HG03025 (cell line): Measurements from ENCODE around the gene MPO.

Source experiments
- ATAC-seq: cut with Tn5 transposase; IDR thresholded peaks from one replicate; pipeline ENCODE4 v1.9.1; 2021; ENCODE audit warnings: mild to moderate bottlenecking, moderate library complexity; ENCODE audit not compliant: unreplicated experiment, low FRiP score

The MPO gene

DNA sequence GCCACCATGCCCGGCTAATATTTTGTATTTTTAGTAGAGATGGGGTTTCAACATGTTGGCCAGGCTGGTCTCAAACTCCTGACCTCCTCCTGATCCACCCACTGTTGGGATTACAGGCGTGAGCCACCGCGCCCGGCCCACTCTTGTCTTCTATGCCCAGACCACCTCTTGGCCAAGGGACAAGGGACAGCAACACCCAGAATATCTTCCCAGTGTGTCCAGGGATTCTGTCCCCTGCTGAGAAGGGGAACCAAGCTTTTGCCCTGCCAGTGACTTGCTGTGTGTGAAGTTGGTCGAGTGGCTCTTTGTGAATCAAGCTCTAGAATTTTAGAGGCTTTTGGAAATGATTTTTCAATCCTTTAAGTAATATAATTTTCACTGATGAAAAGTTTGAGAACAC, 1.7 kb upstream of the MPO start:
- ATAC-seq: no peak

DNA sequence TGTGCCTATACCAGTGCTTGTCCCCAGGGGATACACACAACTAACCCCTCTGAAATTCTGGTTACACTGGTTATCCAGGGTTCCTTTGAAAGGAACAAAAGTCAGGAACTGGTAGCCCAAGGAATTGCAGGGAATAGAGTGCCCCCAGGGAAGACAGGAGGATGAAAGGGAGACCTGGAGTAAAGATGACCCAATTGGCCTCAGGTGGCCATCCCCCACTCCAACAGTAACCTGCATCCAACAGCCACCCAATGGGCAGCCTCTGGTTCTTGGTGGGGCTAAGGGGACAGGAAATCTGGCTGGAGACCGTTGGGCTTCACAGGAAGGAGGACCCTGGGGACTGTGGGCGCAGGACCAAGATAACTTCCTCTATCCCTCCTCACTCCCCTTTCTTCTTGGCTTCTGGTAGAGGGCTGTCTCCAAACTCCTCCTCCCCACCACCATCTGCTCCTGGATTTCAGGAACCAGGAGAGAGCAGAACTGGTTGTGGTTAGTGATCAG, 826 bp upstream of the MPO start:
- ATAC-seq: no peak

GRCh38 chr17:58279736-58280479, 827 bp downstream of the MPO start:
- no peak for ATAC-seq

DNA sequence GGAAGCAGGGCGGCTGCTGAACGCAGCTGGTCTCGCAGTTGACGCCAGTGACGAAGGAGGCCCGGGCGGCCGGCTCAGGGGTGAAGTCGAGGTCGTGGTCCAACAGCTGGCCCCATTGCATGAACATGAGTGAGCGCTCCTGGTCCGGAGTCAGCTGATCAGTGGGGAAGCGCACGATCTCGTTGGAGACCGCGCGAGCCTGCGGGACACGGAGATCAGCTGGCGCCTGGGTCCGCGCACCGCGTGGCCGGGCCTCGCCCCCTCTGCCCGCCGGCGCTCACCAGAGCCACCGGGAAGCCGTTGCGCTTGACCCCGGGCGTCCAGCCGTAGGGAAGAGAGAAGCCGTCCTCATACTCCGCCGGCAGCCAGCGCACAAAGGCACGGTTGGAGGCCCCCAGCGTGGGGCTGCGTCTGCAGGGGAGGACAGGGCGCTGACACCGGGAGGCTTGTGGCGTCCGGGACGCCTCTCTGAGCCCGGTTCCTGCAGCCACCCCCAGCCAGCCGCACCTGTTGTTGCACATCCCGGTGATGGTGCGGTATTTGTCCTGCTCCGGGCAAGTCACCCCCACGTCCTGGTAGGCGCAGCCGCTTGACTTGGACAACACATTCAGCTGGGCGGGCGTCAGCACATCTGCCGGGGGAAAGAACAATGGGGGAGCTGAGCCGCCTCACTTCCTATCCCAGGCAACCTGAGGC, 1.6 kb downstream of the MPO start:
- ATAC-seq: no peak

GRCh38 chr17:58278661-58279015, 2.1 kb downstream of the MPO start:
- no peak for ATAC-seq

GRCh38 chr17:58277802-58278595, 2.7 kb downstream of the MPO start:
- ATAC-seq: no peak

GRCh38 chr17:58277107-58277801, 3.5 kb downstream of the MPO start:
- ATAC-seq: no peak

- no peak for ATAC-seq
Measured at GRCh38 chr17:58276423-58276822, 4.3 kb downstream of the MPO start.

GRCh38 chr17:58275417-58275816, 5.3 kb downstream of the MPO start:
- ATAC-seq: no peak

- no peak for ATAC-seq
Measured at GRCh38 chr17:58273453-58274104, 7.2 kb downstream of the MPO start.

GRCh38 chr17:58272367-58273280, 8.1 kb downstream of the MPO start:
- no peak for ATAC-seq

DNA sequence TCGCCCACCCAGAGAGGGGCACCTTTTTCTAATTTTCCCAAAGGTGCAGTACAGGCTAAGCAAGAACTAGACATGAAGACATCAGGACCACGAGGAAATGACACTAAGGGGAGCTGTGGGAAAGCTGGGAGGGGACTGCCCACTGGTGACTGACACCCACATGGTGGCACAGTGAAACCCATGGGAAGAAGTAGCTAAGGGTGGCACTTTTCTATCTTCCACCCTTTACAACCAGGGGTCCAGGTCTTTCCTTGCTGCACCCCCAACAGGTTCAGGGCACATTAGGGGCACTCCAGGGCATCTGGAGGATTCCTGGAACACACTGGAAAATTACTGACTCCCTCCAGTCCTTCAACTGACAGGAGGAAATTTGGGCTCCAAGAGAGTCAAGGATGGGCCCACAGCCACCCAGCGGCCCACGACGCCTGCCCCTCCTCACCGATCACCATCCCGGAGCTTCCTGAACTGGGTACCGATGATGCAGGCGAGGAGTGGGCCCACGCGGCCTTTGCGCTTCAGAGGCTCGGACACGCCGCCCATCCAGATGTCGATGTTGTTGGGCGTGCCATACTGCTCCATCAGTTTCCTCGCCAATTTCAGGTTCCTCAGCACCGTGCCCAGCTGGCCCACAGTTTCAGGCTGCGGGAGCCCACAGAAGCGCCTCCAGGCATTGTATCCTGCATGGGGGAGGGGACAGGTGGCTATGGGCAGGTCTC, 9.4 kb downstream of the MPO start:
- no peak for ATAC-seq

DNA sequence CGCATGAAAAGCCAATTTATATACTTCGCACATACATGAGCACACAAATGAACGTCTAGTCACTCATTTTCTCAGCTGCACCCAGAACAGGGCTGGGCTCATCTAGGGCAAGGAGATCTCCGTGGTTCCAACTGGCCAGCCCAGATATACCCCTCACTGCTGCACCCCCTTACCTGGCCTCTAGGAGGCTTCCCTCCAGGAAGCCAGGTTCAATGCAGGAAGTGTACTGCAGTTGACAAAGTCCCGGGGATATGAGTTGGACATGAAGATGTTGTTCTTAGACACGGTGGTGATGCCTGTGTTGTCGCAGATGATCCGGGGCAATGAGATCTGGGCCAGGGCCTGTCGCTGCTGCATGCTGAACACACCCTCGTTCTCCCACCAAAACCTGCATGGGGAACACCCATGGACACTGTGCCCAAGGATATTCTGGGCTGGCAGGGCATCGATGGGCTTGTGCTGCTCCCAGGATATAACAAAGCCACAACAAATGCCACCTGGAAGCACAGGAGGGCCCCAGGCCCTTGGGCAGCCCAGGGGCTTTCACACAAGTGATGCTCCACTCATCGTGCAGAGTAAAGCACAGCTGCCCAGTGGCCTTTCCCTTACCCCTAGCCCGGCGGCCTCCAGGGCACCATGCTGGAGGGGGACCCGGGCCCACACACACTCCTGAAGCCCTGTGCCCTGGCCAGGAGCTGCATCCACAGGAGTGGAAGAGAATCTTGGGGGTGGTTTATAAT, 10.1 kb downstream of the MPO start:
- ATAC-seq: no peak

DNA sequence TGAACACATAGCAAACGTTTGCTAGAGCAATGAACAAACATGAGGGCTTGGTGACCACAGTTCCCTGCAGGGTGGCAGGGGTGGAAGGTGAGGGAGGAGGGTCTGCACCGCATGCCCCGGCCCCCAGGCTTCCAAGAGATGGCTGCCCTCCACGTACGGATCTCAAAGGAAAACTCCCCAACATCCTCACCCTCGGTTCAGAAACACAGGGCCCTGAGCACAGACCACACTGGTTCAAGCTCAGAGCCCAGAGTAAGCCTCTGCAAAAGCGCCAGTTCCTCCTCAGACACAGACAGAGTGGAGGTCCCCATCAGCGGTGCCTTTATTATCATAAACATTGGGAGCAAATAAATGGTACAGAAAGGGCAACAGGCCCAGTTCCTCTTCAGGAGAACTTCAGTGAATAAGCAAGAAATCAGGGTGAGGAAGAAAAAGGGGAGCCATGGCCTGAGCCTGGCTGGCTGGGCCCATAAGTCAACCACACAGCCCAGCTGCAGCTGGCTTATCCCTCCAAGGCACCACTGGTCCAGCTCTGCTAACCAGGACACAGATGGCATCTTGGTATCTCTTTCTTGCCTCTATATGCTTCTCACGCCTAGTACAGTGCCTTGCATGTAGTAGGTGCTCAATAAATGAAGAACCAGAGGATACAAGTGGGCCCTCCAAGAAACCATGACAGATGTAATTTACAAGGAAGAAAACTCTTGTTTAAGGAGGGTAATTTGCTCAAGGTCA, 11.0 kb downstream of the MPO start:
- no peak for ATAC-seq

DNA sequence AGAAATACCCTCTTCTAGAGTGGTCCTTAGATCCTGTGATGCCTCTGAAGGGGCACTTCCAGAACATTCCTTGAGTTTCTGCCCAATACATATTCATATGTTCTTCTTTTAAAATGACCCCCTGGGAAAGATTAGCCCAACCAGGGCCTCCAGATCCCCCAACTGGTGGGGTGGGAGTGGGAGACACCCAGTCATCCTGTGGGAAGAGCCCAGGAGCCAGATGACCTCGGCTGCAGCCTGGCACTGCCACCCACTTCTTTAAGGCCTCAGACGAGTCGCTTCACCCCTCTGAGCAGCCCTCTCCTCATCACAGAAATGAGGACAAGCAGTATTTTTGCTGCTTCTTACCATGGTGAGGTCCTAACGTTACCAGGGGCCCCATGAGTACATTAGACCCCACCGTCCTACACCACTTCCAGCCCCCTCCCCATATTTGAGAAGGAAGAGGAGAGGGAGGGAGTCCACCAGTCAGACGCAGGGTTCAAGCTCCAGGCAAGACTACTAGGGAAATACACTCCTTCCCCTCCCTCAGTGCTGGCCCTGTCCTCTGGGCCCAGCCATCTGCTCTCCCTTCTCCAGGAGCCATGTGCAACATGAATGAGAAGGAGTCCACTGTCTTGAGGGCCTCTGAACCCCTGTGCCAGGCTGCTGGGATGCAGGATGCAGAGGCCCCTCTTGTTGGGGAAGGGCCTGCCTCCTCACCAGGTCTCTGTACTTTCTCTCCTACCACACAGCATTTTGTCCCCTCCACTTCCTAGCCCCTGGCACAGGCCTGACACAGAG, 11.8 kb downstream of the MPO start:
- no peak for ATAC-seq

- no peak for ATAC-seq
Measured at GRCh38 chr17:58268326-58268725, 12.4 kb downstream of the MPO start.
